T-cell (primary cell): ENCODE data around the gene VPS51. TPM values are rescaled to one million over a fixed set of nuclear protein-coding genes. Genes with fewer than 3 reads are reported as not detected.
"Not testable (repeated sequence)": the region's sequence is repeated elsewhere in the genome, so short reads cannot be mapped to it uniquely, and the experiment has no call there.

Source experiments
- ATAC-seq, 4 experiments: fragments of 200-7000 bp in 3 of 4; fragments of 150-1000 bp in 1 of 4; cut with Tn5 transposase; replicated peaks in 1 of 4; 1 replicate in 3 of 4; 2 replicates in 1 of 4; pipeline ENCODE4 v1.10.0; 2021; ENCODE audit warnings: moderate library complexity in 3 of 4, mild to moderate bottlenecking in 2 of 4, moderate number of reproducible peaks in 1 of 4
- CTCF ChIA-PET, 2 donors: fragments of 300-600 bp; sonication (Branson Sonifier 250); formaldehyde crosslinking; loops; one replicate each; lab custom pipeline; 2022; ENCODE audit warnings: antibody characterized with exemption in 2 of 2; lab: Charles Lee
- POLR2A ChIA-PET, 2 donors: fragments of 300-600 bp; sonication (Branson Sonifier 250); formaldehyde crosslinking; loops; one replicate each; lab custom pipeline; 2022; ENCODE audit warnings: antibody characterized with exemption in 2 of 2; lab: Charles Lee
- DNase-seq, 35 experiments: peaks; one replicate each; pipeline versions ENCODE4 v3.0.0 to v3.0.0-alpha.2; 2013 to 2023
- H3K27ac ChIP-seq: one replicate; pipeline ENCODE4 v1.5.1; 2013; ENCODE audit warnings: low read length
- H3K27me3 ChIP-seq, 2 experiments: replicated peaks in 1 of 2; 1 replicate in 1 of 2; 2 replicates in 1 of 2; pipeline versions ENCODE4 v1.6.1 to v1.7.0; 2013; ENCODE audit warnings: low read length in 1 of 2, mixed read lengths in 1 of 2; ENCODE audit not compliant: control insufficient read depth in 2 of 2, insufficient read depth in 2 of 2; ENCODE audit errors: extremely low read depth in 1 of 2
- H3K36me3 ChIP-seq, 2 donors: 1 replicate in 1 of 2; 2 replicates in 1 of 2; pipeline versions ENCODE4 v1.6.1 to v1.7.0; 2013; ENCODE audit warnings: low read length in 1 of 2; ENCODE audit not compliant: control insufficient read depth in 2 of 2, insufficient read depth in 1 of 2; ENCODE audit errors: extremely low read depth in 1 of 2
- H3K4me1 ChIP-seq, 2 experiments: 1 replicate in 1 of 2; 2 replicates in 1 of 2; pipeline versions ENCODE4 v1.6.1 to v1.7.0; 2013; ENCODE audit warnings: low read length in 2 of 2, mixed read lengths in 1 of 2; ENCODE audit not compliant: insufficient read depth in 2 of 2, control insufficient read depth in 1 of 2; ENCODE audit errors: extremely low read depth in 1 of 2
- H3K4me3 ChIP-seq, 2 donors: 1 replicate in 1 of 2; 2 replicates in 1 of 2; pipeline versions ENCODE4 v1.5.1 to v1.7.0; 2013; ENCODE audit warnings: mild to moderate bottlenecking in 2 of 2, low read length in 1 of 2, moderate library complexity in 1 of 2; ENCODE audit not compliant: control insufficient read depth in 1 of 2; ENCODE audit errors: extremely low read depth in 1 of 2
- H3K9me3 ChIP-seq: 2 replicates; pipeline ENCODE4 v1.7.0; 2013
- H3K27ac Mint-ChIP-seq, 2 donors: one replicate each; pipeline ENCODE4 v1.8.0; 2020 to 2021; ENCODE audit warnings: mild to moderate bottlenecking in 2 of 2, mixed read lengths in 2 of 2
- H3K27me3 Mint-ChIP-seq, 2 donors: one replicate each; pipeline ENCODE4 v1.8.0; 2021 to 2022; ENCODE audit warnings: mixed read lengths in 2 of 2
- H3K36me3 Mint-ChIP-seq: one replicate; pipeline ENCODE4 v1.8.0; 2021; ENCODE audit warnings: mixed read lengths
- H3K4me1 Mint-ChIP-seq, 3 donors: one replicate each; pipeline ENCODE4 v1.8.0; 2020 to 2022; ENCODE audit warnings: mixed read lengths in 3 of 3, mild to moderate bottlenecking in 1 of 3
- H3K4me3 Mint-ChIP-seq, 3 donors: one replicate each; pipeline ENCODE4 v1.8.0; 2020 to 2022; ENCODE audit warnings: mild to moderate bottlenecking in 3 of 3, mixed read lengths in 3 of 3, moderate library complexity in 3 of 3
- H3K9me3 Mint-ChIP-seq, 3 donors: one replicate each; pipeline ENCODE4 v1.8.0; 2020 to 2022; ENCODE audit warnings: mixed read lengths in 3 of 3
- WGBS: methylation state at CpG from one replicate; pipeline ENCODE4 v1.1.5; 2013; ENCODE audit warnings: missing lambda C conversion rate; ENCODE audit not compliant: insufficient coverage; 5-methylcytosine and 5-hydroxymethylcytosine counted together
- total RNA-seq, 35 experiments: library from RNA in 6 of 35; stranded (reverse) in 6 of 35; fragments of 120-200 nt in 1 of 35; gene quantifications; one replicate each; pipeline versions ENCODE4 v1.2.1 to v1.2.4 and lab custom pipeline; 2013 to 2026

The VPS51 gene
- total RNA-seq, 5 donors from 2014 or later (not counting 1 experiment from before 2014, with no cell fraction given) = 210 to 303 (median 263) TPM

DNA sequence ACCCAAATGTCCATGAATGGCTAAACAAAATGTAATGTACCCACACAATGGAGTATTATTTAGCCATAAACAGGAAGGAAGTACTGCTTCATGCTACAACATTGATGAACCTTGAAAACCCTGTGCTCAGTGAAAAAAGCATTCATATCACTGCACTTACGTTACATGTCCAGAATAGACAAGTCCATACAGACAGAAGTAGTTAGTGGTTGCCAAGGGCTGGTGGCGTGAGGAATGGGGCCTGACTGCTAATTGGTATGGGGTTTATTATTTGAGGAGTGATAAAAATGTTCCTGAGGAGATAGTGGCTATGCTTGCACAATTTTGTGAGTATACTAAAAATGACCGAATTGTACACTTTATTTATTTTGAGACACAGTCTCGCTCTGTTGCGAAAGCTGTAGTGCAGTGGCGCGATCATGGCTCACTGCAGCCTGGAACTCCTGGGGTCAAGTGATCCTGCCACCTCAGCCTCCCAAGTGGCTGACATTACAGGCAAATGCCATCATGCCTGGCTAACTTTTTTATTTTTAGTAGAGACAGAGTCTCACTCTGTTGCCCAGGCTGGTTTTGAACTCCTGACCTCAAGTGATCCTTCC, 46.0 kb downstream of the VPS51 start:
- Histone ChIP-seq H3K4me1 (no peaks in the 10 kb centered on the region), H3K27me3 (peaks cover 2 to 11% of the 10 kb centered on the region in 2 experiments), H3K4me3 (no peak overlapping the region), H3K9me3 (no peaks in the 10 kb centered on the region), H3K36me3 (no peaks in the 10 kb centered on the region), H3K27ac (no peak overlapping the region)
- Mint-ChIP-seq H3K4me1 (peaks cover 4 to 6% (median 5%) of the 10 kb centered on the region in 3 donors), H3K4me3 (no peak overlapping the region), H3K27me3 (peaks cover 0 to 7% of the 10 kb centered on the region in 2 donors), H3K9me3 (no peaks in the 10 kb centered on the region), H3K36me3 (no peaks in the 10 kb centered on the region), H3K27ac (no peak overlapping the region)
- WGBS = 85% methylated on average over 5 of the region's 7 CpGs
- CTCF ChIA-PET = no interaction called here
- DNase-seq (no peak), ATAC-seq (no peak)
- POLR2A ChIA-PET = no interaction called here

DNA sequence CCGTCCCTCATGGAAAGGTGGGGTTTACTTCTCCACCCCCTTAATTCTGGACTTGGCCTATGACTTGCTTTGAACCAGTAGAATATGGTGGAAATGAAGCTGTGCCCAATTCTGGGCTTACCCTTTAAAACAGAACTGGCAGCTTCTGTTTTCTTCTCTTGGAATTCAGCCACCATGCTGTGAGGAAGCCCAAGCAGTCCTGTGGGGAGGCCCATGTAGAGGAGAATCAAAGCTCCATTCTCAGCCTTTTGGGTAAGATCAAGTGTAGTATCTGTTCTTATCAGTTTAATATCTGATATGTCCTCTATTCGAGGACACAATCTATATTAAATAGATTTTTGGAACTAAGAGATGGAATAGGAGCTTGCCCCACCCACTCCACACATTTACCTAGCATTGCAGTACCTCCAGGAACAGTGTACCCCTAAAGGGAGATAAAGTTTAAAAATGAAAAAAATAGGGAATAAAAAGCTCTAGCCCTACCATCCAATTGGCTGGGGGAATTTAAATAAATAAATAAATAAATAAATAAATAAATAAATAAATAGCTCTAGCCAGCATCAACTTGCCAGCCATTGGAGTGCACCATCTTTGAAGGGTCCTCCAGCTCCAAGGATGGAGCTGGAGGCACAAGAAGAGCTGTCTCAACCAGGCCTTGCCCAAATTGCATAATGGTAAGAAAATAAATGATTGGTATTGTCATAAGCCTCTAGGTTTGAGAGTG, 51.5 kb downstream of the VPS51 start:
- CTCF ChIA-PET = interaction anchor here (0.6 kb wide), 2 partner anchors 25 to 1933 kb away, joined by 3 read pairs; no protein-coding TSS in a partner anchor

DNA sequence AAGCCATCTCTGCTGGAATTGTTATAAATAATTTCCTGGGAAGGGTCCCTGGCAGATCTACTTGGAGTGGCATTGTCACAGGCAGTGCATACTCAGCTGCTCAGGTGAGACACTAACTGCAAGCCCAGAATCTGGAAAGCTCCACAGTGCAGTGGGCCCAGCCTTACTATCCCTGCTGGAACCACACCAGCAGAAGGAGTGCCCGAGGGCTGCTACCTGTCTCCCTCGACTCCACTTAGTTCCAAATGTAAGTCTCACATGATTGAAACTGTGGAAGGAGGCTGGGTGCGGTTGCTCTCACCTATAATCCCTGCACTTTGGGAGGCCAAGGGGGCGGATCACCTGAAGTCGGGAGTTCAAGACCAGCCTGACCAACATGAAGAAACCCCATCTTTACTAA, 52.6 kb downstream of the VPS51 start:
- H3K9me3 Mint-ChIP-seq = no peaks in the 10 kb centered on the region
- ATAC-seq (no peak), DNase-seq (no peak)
- peaks cover 0 to 6% (median 0%) of the 10 kb centered on the region in 3 donors for H3K4me1 Mint-ChIP-seq
- ChIA-PET CTCF (interaction anchor here in 1 of 2 donors (0.6 kb wide), 1 partner anchor 267 kb away, joined by 3 read pairs; no protein-coding TSS in a partner anchor), POLR2A (no interaction called here)
- peaks cover 3 to 6% of the 10 kb centered on the region in 2 donors for H3K27me3 Mint-ChIP-seq
- H3K27ac ChIP-seq = no peak overlapping the region
- no peaks in the 10 kb centered on the region for H3K36me3 ChIP-seq
- H3K36me3 Mint-ChIP-seq = no peaks in the 10 kb centered on the region
- H3K9me3 ChIP-seq = no peaks in the 10 kb centered on the region
- WGBS = no CpG with 5 or more reads among the region's 5 CpGs
- H3K4me3 ChIP-seq = no peak overlapping the region
- no peak overlapping the region for H3K4me3 Mint-ChIP-seq
- H3K27me3 ChIP-seq = peaks cover 0 to 7% of the 10 kb centered on the region in 2 experiments
- H3K27ac Mint-ChIP-seq = no peak overlapping the region
- no peaks in the 10 kb centered on the region for H3K4me1 ChIP-seq

More for the DNA sequence above, 51.5 kb downstream of the VPS51 start:
- H3K27me3 ChIP-seq = peaks cover 0 to 10% of the 10 kb centered on the region in 2 experiments
- H3K4me1 Mint-ChIP-seq = peaks cover 0 to 6% (median 0%) of the 10 kb centered on the region in 3 donors
- no peaks in the 10 kb centered on the region for H3K4me1 ChIP-seq
- H3K4me3 Mint-ChIP-seq = no peak overlapping the region
- POLR2A ChIA-PET = no interaction called here
- WGBS = no CpG with 5 or more reads among the region's 2 CpGs
- H3K9me3 ChIP-seq = no peaks in the 10 kb centered on the region
- no peaks in the 10 kb centered on the region for H3K36me3 ChIP-seq
- no peak overlapping the region for H3K4me3 ChIP-seq
- H3K27me3 Mint-ChIP-seq = peaks cover 0 to 7% of the 10 kb centered on the region in 2 donors
- no peak overlapping the region for H3K27ac Mint-ChIP-seq
- no peak overlapping the region for H3K27ac ChIP-seq
- H3K36me3 Mint-ChIP-seq = no peaks in the 10 kb centered on the region
- ATAC-seq = no peak
- no peaks in the 10 kb centered on the region for H3K9me3 Mint-ChIP-seq
- DNase-seq = no peak

DNA sequence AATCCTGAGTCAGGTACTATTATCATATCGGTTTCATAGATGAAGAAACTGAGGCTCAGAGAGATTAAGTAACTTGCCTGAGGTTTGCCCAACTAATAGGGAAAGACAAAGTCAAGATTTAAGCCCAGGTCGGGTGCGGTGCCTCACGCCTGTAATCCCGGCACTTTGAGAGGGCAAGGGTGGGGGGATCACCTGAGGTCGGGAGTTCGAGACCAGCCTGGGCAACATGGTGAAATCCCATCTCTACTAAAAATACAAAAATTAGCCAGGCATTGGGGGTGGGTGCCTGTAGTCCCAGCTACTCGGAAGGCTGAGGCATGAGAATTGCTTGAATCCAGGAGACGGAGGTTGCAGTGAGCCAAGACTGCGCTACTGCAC, 54.1 kb downstream of the VPS51 start:
- H3K36me3 Mint-ChIP-seq, H3K9me3 Mint-ChIP-seq, H3K4me3 ChIP-seq, POLR2A ChIA-PET, H3K27ac ChIP-seq, CTCF ChIA-PET, ATAC-seq, H3K27me3 ChIP-seq, H3K4me1 ChIP-seq, H3K4me3 Mint-ChIP-seq, DNase-seq, H3K27me3 Mint-ChIP-seq, H3K36me3 ChIP-seq, H3K4me1 Mint-ChIP-seq, H3K9me3 ChIP-seq, H3K27ac Mint-ChIP-seq: not testable (repeated sequence)
- WGBS = 85% methylated on average over 4 of the region's 10 CpGs

DNA sequence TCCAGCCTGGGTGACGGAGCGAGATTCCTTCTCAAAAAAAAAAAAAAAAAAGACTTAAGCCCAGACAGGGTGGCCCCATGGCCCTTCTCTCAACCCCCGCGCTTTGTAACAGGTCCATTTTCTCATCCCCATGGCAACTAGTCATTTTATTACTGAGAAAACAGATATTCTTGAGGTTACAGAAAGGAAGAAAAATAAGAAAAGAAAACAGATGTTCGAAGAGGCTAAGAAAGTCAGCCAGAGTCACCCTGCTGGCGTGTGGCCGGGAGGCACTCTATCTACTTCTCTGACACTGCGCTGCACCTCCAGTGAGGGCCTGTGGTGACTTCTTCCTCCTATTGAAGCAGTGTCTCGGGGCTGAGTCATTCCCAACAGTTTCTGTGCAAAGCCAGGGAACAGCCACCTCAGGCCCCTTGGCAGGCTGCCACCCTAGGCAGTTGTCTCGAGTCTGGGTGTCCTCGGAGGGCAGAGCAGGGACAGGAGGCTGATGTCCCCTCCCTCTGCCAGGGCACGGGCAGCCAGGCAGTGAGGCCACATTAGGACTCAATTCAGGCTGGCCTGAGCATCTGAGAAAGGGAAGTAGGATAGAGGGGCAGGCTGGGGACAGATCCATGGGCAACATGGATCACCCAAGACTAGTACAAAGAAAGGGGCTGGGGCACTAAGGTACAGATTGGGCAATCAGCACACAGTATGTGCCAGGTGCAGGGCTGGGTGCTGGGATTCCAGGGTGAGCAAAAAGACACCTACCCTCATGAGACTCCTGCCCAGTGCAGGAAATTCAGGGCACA, 54.7 kb downstream of the VPS51 start:
- no peak overlapping the region for H3K27ac ChIP-seq
- ChIA-PET CTCF (no interaction called here), POLR2A (no interaction called here)
- H3K4me3 Mint-ChIP-seq = no peak overlapping the region
- H3K9me3 Mint-ChIP-seq = no peaks in the 10 kb centered on the region
- H3K9me3 ChIP-seq = no peaks in the 10 kb centered on the region
- H3K27me3 ChIP-seq = peaks cover 0 to 4% of the 10 kb centered on the region in 2 experiments
- 25% methylated on average over 6 of the region's 12 CpGs for WGBS
- ATAC-seq (no peak), DNase-seq (peak in 2 of 35 experiments; percentile 15 to 46)
- no peak overlapping the region for H3K27ac Mint-ChIP-seq
- no peaks in the 10 kb centered on the region for H3K36me3 Mint-ChIP-seq
- no peaks in the 10 kb centered on the region for H3K4me1 ChIP-seq
- peaks cover 0 to 3% of the 10 kb centered on the region in 2 donors for H3K27me3 Mint-ChIP-seq
- no peaks in the 10 kb centered on the region for H3K36me3 ChIP-seq
- no peak overlapping the region for H3K4me3 ChIP-seq
- H3K4me1 Mint-ChIP-seq = peaks cover 0 to 6% (median 0%) of the 10 kb centered on the region in 3 donors

DNA sequence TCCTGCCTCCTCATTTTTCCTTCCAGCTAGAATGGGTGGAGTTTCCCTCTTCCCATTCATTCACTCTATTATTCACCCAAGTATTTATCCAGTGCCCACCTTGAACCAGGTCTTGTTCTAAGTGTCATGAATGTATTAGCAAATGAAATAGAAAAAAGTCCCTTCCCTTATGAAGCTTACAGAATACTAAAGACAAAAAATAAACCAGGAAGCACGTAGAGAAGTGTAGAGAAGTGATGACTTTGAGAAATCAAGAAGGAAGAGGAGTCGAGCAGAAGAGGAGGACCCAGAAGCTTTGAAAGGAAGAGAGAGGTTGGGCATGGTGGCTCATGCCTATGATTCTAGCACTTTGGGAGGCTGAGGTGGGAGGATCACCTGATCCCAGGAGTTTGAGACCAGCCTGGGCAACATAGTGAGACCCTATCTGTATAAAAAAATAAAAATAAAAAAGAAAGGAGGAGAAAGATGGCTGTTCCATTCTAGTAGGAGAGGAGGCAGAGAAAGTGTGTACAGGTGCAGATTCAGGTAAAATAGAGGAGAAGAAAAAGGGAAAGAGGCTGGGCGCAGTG, 55.4 kb downstream of the VPS51 start:
- Mint-ChIP-seq H3K36me3 (no peaks in the 10 kb centered on the region), H3K27ac (no peak overlapping the region), H3K9me3 (no peaks in the 10 kb centered on the region), H3K4me3 (no peak overlapping the region), H3K4me1 (peaks cover 0 to 6% (median 0%) of the 10 kb centered on the region in 3 donors), H3K27me3 (peaks cover 0 to 3% of the 10 kb centered on the region in 2 donors)
- ChIA-PET CTCF (no interaction called here), POLR2A (no interaction called here)
- Histone ChIP-seq H3K4me3 (no peak overlapping the region), H3K9me3 (no peaks in the 10 kb centered on the region), H3K36me3 (no peaks in the 10 kb centered on the region), H3K27me3 (peaks cover 0 to 4% of the 10 kb centered on the region in 2 experiments), H3K27ac (no peak overlapping the region), H3K4me1 (no peaks in the 10 kb centered on the region)
- no peak for ATAC-seq
- WGBS = 58% methylated on average over 2 of the region's 3 CpGs
- no peak for DNase-seq
